CD14-positive monocyte (primary cell): ENCODE measurements around the gene SANBR. TPM values are rescaled to one million over a fixed set of nuclear protein-coding genes. Genes with fewer than 3 reads are reported as not detected.

Experiments
- DNase-seq, 3 donors: peaks; one replicate each; pipeline ENCODE4 v3.0.0-alpha.2; 2011 to 2022
- H2AFZ ChIP-seq: 2 replicates; pipeline ENCODE4 v1.6.0; 2012; ENCODE audit warnings: mild to moderate bottlenecking, low read depth, low read length, inconsistent platforms; ENCODE audit not compliant: insufficient read depth, poor library complexity, severe bottlenecking
- H3K27ac ChIP-seq, 2 donors: 1 replicate in 1 of 2; 2 replicates in 1 of 2; pipeline ENCODE4 v1.5.1; 2012 to 2013; ENCODE audit warnings: low read length in 2 of 2, control low read depth in 1 of 2, inconsistent platforms in 1 of 2, low read depth in 1 of 2, mild to moderate bottlenecking in 1 of 2
- H3K27me3 ChIP-seq, 2 donors: one replicate each; pipeline versions ENCODE4 v1.6.0 to v1.6.1; 2011 to 2013; ENCODE audit warnings: low read length in 2 of 2; ENCODE audit not compliant: control insufficient read depth in 2 of 2, insufficient read depth in 2 of 2
- H3K36me3 ChIP-seq, 2 donors: replicated peaks in 1 of 2; 1 replicate in 1 of 2; 2 replicates in 1 of 2; pipeline versions ENCODE4 v1.5.1 to v1.6.1; 2012 to 2013; ENCODE audit warnings: low read length in 2 of 2, control low read depth in 1 of 2, inconsistent platforms in 1 of 2, mild to moderate bottlenecking in 1 of 2; ENCODE audit not compliant: insufficient read depth in 2 of 2, control insufficient read depth in 1 of 2
- H3K4me1 ChIP-seq, 2 donors: 1 replicate in 1 of 2; 2 replicates in 1 of 2; pipeline versions ENCODE4 v1.5.1 to v1.6.1; 2012 to 2013; ENCODE audit warnings: low read length in 2 of 2, control low read depth in 1 of 2, inconsistent platforms in 1 of 2, mild to moderate bottlenecking in 1 of 2, moderate library complexity in 1 of 2; ENCODE audit not compliant: insufficient read depth in 2 of 2, control insufficient read depth in 1 of 2
- H3K4me2 ChIP-seq: replicated peaks from 2 replicates; pipeline ENCODE3; 2012; ENCODE audit warnings: low read length, moderate library complexity, mild to moderate bottlenecking; ENCODE audit not compliant: poor library complexity, severe bottlenecking; ENCODE audit errors: extremely low read depth
- H3K4me3 ChIP-seq, 3 experiments: fragments of 200-600 bp in 1 of 3; sonication (generic) in 1 of 3; replicated peaks in 1 of 3; 1 replicate in 2 of 3; 2 replicates in 1 of 3; pipeline ENCODE4 v1.5.1; 2011 to 2013; ENCODE audit warnings: low read length in 3 of 3, mild to moderate bottlenecking in 3 of 3, control low read depth in 2 of 3, low read depth in 2 of 3, inconsistent platforms in 1 of 3, moderate library complexity in 1 of 3
- H3K79me2 ChIP-seq: 2 replicates; pipeline ENCODE4 v1.6.0; 2012; ENCODE audit warnings: mild to moderate bottlenecking, control low read depth, inconsistent platforms, low read length, moderate library complexity; ENCODE audit not compliant: insufficient read depth
- H3K9ac ChIP-seq: 2 replicates; pipeline ENCODE4 v1.6.0; 2017; ENCODE audit warnings: low read length, mild to moderate bottlenecking; ENCODE audit not compliant: insufficient read depth, poor library complexity, severe bottlenecking
- H3K9me3 ChIP-seq, 2 donors: replicated peaks in 1 of 2; 1 replicate in 1 of 2; 2 replicates in 1 of 2; pipeline versions ENCODE4 v1.5.1 to v1.6.1; 2012 to 2013; ENCODE audit warnings: low read length in 2 of 2, control low read depth in 1 of 2; ENCODE audit not compliant: control insufficient read depth in 1 of 2, insufficient read depth in 1 of 2
- H4K20me1 ChIP-seq: 2 replicates; pipeline ENCODE4 v1.6.0; 2012; ENCODE audit warnings: mild to moderate bottlenecking, low read length, control low read depth, moderate library complexity; ENCODE audit not compliant: insufficient read depth
- H3K27ac Mint-ChIP-seq, 7 donors: one replicate each; pipeline ENCODE4 v1.8.0; 2020; ENCODE audit warnings: mild to moderate bottlenecking in 7 of 7, mixed read lengths in 7 of 7, moderate library complexity in 6 of 7, inconsistent platforms in 2 of 7
- H3K27me3 Mint-ChIP-seq, 3 donors: one replicate each; pipeline ENCODE4 v1.8.0; 2021 to 2022; ENCODE audit warnings: low read depth in 3 of 3, mild to moderate bottlenecking in 3 of 3, mixed read lengths in 3 of 3, moderate library complexity in 3 of 3, inconsistent platforms in 1 of 3
- H3K36me3 Mint-ChIP-seq, 2 donors: one replicate each; pipeline ENCODE4 v1.8.0; 2020; ENCODE audit warnings: mixed read lengths in 2 of 2, inconsistent platforms in 1 of 2, mild to moderate bottlenecking in 1 of 2
- H3K4me1 Mint-ChIP-seq: one replicate; pipeline ENCODE4 v1.8.0; 2020; ENCODE audit warnings: mild to moderate bottlenecking, mixed read lengths
- H3K4me3 Mint-ChIP-seq, 2 donors: one replicate each; pipeline ENCODE4 v1.8.0; 2020; ENCODE audit warnings: mild to moderate bottlenecking in 2 of 2, mixed read lengths in 2 of 2, moderate library complexity in 1 of 2
- H3K9me3 Mint-ChIP-seq, 7 donors: one replicate each; pipeline ENCODE4 v1.8.0; 2020 to 2022; ENCODE audit warnings: mixed read lengths in 7 of 7, mild to moderate bottlenecking in 6 of 7, moderate library complexity in 6 of 7, inconsistent platforms in 2 of 7
- CTCF ChIP-seq: fragments of 200-600 bp; IDR thresholded peaks from one replicate; pipeline ENCODE4 v1.8.0; 2022; ENCODE audit warnings: antibody characterized with exemption, mild to moderate bottlenecking
- WGBS: methylation state at CpG from one replicate; pipeline ENCODE4 v1.1.5; 2013; ENCODE audit warnings: missing lambda C conversion rate; ENCODE audit not compliant: insufficient coverage; 5-methylcytosine and 5-hydroxymethylcytosine counted together
- intact Hi-C, 2 donors: fragments of 100-400 bp; cut with micrococcal nuclease; formaldehyde crosslinking; loops; one replicate each; pipeline versions ENCODE4 v1.15.0 to v1.15.1; 2023
- polyA plus RNA-seq, 3 donors: library from polyadenylated mRNA; depleted of rRNA in 1 of 3; unstranded in 2 of 3; stranded (reverse) in 1 of 3; fragments of 300-500 nt in 2 of 3; fragments of >200 nt in 1 of 3; fragmentation: Illumina TruSeq in 2 of 3; gene quantifications; 1 replicate in 2 of 3; 2 replicates in 1 of 3; pipeline ENCODE4 v1.2.3, GENCODE V29; 2012 to 2021

The SANBR gene
- polyA plus RNA-seq, 3 donors: 1.9 to 3.5 (median 3.4) TPM

- Histone ChIP-seq H3K27me3 (no peaks in the 10 kb centered on the region), H3K4me3 (peak within 1 kb of the TSS; percentile 75 to 97 (median 89)), H3K27ac (peak within 1 kb of the TSS; percentile 57 to 88), H2AFZ (peak within 1 kb of the TSS; percentile 87), H3K9me3 (peaks cover 0 to 4% of the 10 kb centered on the region in 2 donors), H3K79me2 (peaks cover 80% of the 10 kb centered on the region), H3K4me1 (peaks cover 36 to 47% of the 10 kb centered on the region in 2 donors), H3K4me2 (peak within 1 kb of the TSS; percentile 89), H3K9ac (peak within 1 kb of the TSS; percentile 86), H3K36me3 (peaks cover 5 to 17% of the 10 kb centered on the region in 2 donors), H4K20me1 (peaks cover 18% of the 10 kb centered on the region)
- H3K4me1 Mint-ChIP-seq: peaks cover 50% of the 10 kb centered on the region
- peak in 2 of 3 donors; percentile 9 to 53 for DNase-seq
- no peak for TF ChIP-seq CTCF
- WGBS: 0% methylated on average over 18 of the region's 39 CpGs
- peaks cover 15 to 20% of the 10 kb centered on the region in 2 donors for H3K36me3 Mint-ChIP-seq
- no peaks in the 10 kb centered on the region for H3K27me3 Mint-ChIP-seq
- peak within 1 kb of the TSS; percentile 88 to 97 (median 93) for H3K27ac Mint-ChIP-seq
- H3K9me3 Mint-ChIP-seq: peaks cover 0 to 4% (median 3%) of the 10 kb centered on the region in 7 donors
- peak within 1 kb of the TSS; percentile 99 for H3K4me3 Mint-ChIP-seq
- intact Hi-C loops: loop anchor here in 1 of 2 donors (5.0 kb wide), 1 partner anchor 50 kb away; the partner anchor contains the start of gene SANBR
Observed at GRCh38 chr2:61017556-61018317, 47.9 kb upstream of the SANBR start, which contains the start of the genes PEX13 and PUS10. Gene PEX13, plus strand, starts transcription at chr2:61017720. Its CDS starts 40 bp downstream, at chr2:61017760. Gene PUS10, minus strand, starts transcription at chr2:61018255. Its CDS starts 6,365 bp downstream, at chr2:61011890.

DNA sequence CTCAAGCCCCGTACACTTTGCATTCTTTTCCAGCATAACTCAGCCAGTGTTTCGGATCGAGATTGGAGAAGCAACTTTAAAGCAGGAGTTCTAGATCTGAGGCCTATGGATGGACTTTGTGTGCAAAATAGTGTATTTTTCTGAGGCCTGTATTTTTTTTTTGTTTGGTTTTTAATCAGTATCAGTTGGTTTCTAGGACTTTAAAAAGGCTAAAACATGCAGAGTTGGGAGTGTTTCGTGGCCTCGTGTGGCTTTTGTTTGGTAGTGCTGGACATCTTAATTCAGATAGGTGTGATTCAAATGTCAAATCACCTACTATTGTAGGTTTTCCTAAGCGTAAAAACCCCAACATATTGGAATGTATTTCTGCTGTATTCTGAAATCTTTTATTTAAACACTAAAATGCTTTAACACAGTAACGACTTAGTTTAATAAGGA lies 47.3 kb upstream of the SANBR start:
- Histone ChIP-seq H3K79me2 (peaks cover 81% of the 10 kb centered on the region), H3K36me3 (peaks cover 5 to 17% of the 10 kb centered on the region in 2 donors), H3K4me3 (peak overlapping the region; percentile 75 to 97 (median 89)), H4K20me1 (peaks cover 23% of the 10 kb centered on the region), H3K9ac (peak overlapping the region; percentile 86), H3K9me3 (peaks cover 0 to 4% of the 10 kb centered on the region in 2 donors), H3K4me2 (peak overlapping the region; percentile 89), H2AFZ (peak overlapping the region; percentile 87), H3K27ac (peak overlapping the region; percentile 57 to 88), H3K27me3 (no peaks in the 10 kb centered on the region), H3K4me1 (peaks cover 32 to 41% of the 10 kb centered on the region in 2 donors)
- peak in 1 of 3 donors; percentile 46 for DNase-seq
- WGBS: no CpG with 5 or more reads among the region's 7 CpGs
- Mint-ChIP-seq H3K27me3 (no peaks in the 10 kb centered on the region), H3K9me3 (peaks cover 0 to 4% (median 3%) of the 10 kb centered on the region in 7 donors), H3K27ac (peak overlapping the region; percentile 88 to 97 (median 93)), H3K4me1 (peaks cover 44% of the 10 kb centered on the region), H3K4me3 (peak overlapping the region; percentile 99), H3K36me3 (peaks cover 17 to 20% of the 10 kb centered on the region in 2 donors)
- TF ChIP-seq CTCF: no peak
- intact Hi-C loops: loop anchor here in 1 of 2 donors (5.0 kb wide), 1 partner anchor 49 kb away; the partner anchor contains the start of gene SANBR
